GM21515 (cell line): Measurements from ENCODE around the gene IL36RN.

Experiments
- ATAC-seq: cut with Tn5 transposase; IDR thresholded peaks from one replicate; pipeline ENCODE4 v1.9.1; 2021; ENCODE audit not compliant: unreplicated experiment

Gene IL36RN

GRCh38 chr2:113046465-113046864 is 12.5 kb upstream of the IL36RN start:
- no peak for ATAC-seq

- no peak for ATAC-seq
Observed at GRCh38 chr2:113050921-113051895, 7.8 kb upstream of the IL36RN start.

GRCh38 chr2:113052396-113052917 is 6.5 kb upstream of the IL36RN start, which contains the start of gene IL36B:
Gene IL36B, minus strand, starts transcription at chr2:113052867.
- no peak for ATAC-seq

GRCh38 chr2:113053666-113054065 is 5.3 kb upstream of the IL36RN start:
- no peak for ATAC-seq

- ATAC-seq: no peak
Observed at GRCh38 chr2:113054066-113054465, 4.9 kb upstream of the IL36RN start.

- ATAC-seq: no peak
Observed at GRCh38 chr2:113056521-113056920, 2.5 kb upstream of the IL36RN start.

- ATAC-seq: no peak
Observed at GRCh38 chr2:113057117-113057516, 1.9 kb upstream of the IL36RN start.

- ATAC-seq: no peak
Observed at GRCh38 chr2:113058411-113058994, 495 bp upstream of the IL36RN start.

- no peak for ATAC-seq
Observed at GRCh38 chr2:113060396-113060795, 1.4 kb downstream of the IL36RN start.

GRCh38 chr2:113060796-113061195 is 1.8 kb downstream of the IL36RN start:
- no peak for ATAC-seq

- no peak for ATAC-seq
Observed at GRCh38 chr2:113061241-113061640, 2.2 kb downstream of the IL36RN start.

- no peak for ATAC-seq
Observed at GRCh38 chr2:113061896-113062770, 3.1 kb downstream of the IL36RN start.

GRCh38 chr2:113064281-113064680 is 5.3 kb downstream of the IL36RN start:
- no peak for ATAC-seq

- no peak for ATAC-seq
Observed at GRCh38 chr2:113064898-113065297, 5.9 kb downstream of the IL36RN start.

GRCh38 chr2:113067681-113068080 is 8.7 kb downstream of the IL36RN start, which contains the start of gene IL1F10:
Gene IL1F10, plus strand, starts transcription at chr2:113067970. Its CDS starts 4,769 bp downstream, at chr2:113072739.
- no peak for ATAC-seq

- ATAC-seq: no peak
Observed at GRCh38 chr2:113068249-113068648, 9.3 kb downstream of the IL36RN start.

GRCh38 chr2:113068706-113069485 is 9.9 kb downstream of the IL36RN start:
- no peak for ATAC-seq

- ATAC-seq: no peak
Observed at GRCh38 chr2:113069676-113070605, 10.9 kb downstream of the IL36RN start.

GRCh38 chr2:113070606-113070975 is 11.6 kb downstream of the IL36RN start:
- ATAC-seq: no peak
